RWPE2 (cell line): ENCODE data around the gene CTNND1.

ENCODE experiments used
- ATAC-seq: fragments of 200-7000 bp; cut with Tn5 transposase; 3 replicates; pipeline ENCODE4 v1.9.1; 2021; ENCODE audit warnings: low read depth
- DNase-seq: peaks from one replicate; pipeline ENCODE4 v3.0.0-alpha.2; 2020; ENCODE audit warnings: low spot score
- H3K27ac ChIP-seq: fragments of 450-650 bp; 2 replicates; pipeline ENCODE4 v1.5.1; 2017; ENCODE audit warnings: mild to moderate bottlenecking; ENCODE audit not compliant: poor library complexity, severe bottlenecking
- H3K27me3 ChIP-seq: fragments of 250-450 bp; sonication (Bioruptor Pico); 2 replicates; pipeline ENCODE4 v1.5.1; 2021; ENCODE audit warnings: mild to moderate bottlenecking, moderate library complexity; ENCODE audit not compliant: insufficient read depth, poor library complexity, severe bottlenecking
- H3K36me3 ChIP-seq: fragments of 250-450 bp; sonication (Bioruptor Pico); 2 replicates; pipeline ENCODE4 v1.5.1; 2020; ENCODE audit warnings: low read depth, mild to moderate bottlenecking, moderate library complexity
- H3K4me1 ChIP-seq: fragments of 250-450 bp; sonication (Bioruptor Pico); 2 replicates; pipeline ENCODE4 v1.5.1; 2021; ENCODE audit warnings: mild to moderate bottlenecking, moderate library complexity; ENCODE audit not compliant: insufficient read depth, poor library complexity, severe bottlenecking
- H3K4me3 ChIP-seq: fragments of 250-450 bp; sonication (Bioruptor Pico); 2 replicates; pipeline ENCODE4 v1.5.1; 2021; ENCODE audit warnings: mild to moderate bottlenecking, moderate library complexity; ENCODE audit not compliant: severe bottlenecking
- H3K9me3 ChIP-seq: fragments of 250-450 bp; sonication (Bioruptor Pico); 2 replicates; pipeline ENCODE4 v1.5.1; 2021; ENCODE audit warnings: mild to moderate bottlenecking, moderate library complexity; ENCODE audit not compliant: severe bottlenecking
- TF ChIP-seq, protein P1 (sequence below): fragments of 450-650 bp; IDR thresholded peaks from one replicate; pipeline ENCODE4 v1.5.1; 2017; ENCODE audit warnings: mild to moderate bottlenecking, moderate library complexity; ENCODE audit not compliant: poor library complexity, severe bottlenecking

The CTNND1 gene

DNA sequence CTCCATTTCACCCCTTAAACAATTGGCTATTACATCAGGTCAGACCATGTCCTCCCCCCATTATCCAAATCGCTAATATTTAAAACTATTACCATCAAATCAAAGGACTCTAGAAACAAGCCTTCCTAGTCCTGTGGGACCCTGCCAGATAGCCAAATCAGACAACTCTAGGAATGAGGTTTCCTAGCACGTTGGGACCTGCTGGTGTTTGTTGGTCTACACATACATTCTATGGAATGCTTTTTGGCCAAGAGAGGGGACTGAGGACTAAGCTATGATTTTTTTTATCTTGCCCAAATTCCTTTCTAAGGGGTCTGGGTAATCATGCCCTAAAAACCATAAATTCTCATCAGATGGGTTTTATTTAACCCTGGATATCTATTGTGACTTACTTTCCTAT, 34.4 kb upstream of the CTNND1 start:
- ATAC-seq: peak; percentile 70

DNA sequence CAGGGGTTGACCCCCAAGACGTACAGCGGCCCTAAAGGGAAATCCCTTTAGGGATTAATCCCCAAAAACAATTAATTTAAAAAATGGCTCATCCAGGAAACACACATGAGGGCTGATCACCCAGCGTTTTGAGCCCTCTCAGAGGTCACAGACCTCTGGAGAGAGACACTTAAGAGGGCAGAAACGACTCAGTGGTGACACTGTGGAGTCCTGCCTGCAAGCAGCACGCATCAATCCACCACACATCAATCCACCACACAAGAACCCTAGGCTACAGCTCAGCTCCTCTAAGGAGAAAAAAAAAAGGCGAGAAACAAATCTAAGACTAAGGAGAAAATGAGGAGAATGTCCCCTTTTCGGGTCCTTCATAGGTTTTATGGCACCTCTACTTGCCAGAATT, 32.8 kb upstream of the CTNND1 start:
- H3K4me3 ChIP-seq: no peak overlapping the region
- H3K4me1 ChIP-seq: peaks cover 27% of the 10 kb centered on the region
- H3K36me3 ChIP-seq: peaks cover 11% of the 10 kb centered on the region
- TF ChIP-seq, protein P1, sequence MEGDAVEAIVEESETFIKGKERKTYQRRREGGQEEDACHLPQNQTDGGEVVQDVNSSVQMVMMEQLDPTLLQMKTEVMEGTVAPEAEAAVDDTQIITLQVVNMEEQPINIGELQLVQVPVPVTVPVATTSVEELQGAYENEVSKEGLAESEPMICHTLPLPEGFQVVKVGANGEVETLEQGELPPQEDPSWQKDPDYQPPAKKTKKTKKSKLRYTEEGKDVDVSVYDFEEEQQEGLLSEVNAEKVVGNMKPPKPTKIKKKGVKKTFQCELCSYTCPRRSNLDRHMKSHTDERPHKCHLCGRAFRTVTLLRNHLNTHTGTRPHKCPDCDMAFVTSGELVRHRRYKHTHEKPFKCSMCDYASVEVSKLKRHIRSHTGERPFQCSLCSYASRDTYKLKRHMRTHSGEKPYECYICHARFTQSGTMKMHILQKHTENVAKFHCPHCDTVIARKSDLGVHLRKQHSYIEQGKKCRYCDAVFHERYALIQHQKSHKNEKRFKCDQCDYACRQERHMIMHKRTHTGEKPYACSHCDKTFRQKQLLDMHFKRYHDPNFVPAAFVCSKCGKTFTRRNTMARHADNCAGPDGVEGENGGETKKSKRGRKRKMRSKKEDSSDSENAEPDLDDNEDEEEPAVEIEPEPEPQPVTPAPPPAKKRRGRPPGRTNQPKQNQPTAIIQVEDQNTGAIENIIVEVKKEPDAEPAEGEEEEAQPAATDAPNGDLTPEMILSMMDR: no peak
- DNase-seq: no peak
- H3K9me3 ChIP-seq: no peaks in the 10 kb centered on the region
- no peaks in the 10 kb centered on the region for H3K27me3 ChIP-seq
- H3K27ac ChIP-seq: no peak overlapping the region
- no peak for ATAC-seq

More for the DNA sequence above, 34.4 kb upstream of the CTNND1 start:
- Histone ChIP-seq H3K4me1 (peaks cover 14% of the 10 kb centered on the region), H3K27me3 (no peaks in the 10 kb centered on the region), H3K9me3 (no peaks in the 10 kb centered on the region), H3K4me3 (no peak overlapping the region), H3K36me3 (peaks cover 15% of the 10 kb centered on the region), H3K27ac (peak overlapping the region; percentile 19)
- no peak for DNase-seq
- TF ChIP-seq, protein P1: no peak

DNA sequence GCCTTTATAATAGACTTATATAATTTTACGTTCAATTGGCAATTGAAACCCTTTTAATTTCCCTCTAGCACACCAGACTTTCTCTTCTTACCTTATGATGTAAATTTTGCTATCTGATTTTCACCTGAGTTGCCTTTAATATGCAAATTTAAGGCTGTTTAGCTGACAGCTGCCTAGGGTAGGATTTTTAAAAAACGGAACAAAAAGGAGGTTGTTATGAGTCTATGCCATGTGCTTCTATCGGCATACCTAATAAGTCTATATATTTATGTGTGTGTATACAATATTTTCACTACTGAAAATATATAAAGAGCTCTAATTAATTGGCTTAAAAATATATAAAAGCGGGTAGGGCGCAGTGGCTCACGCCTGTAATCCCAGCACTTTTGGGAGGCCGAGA, 32.1 kb upstream of the CTNND1 start:
- TF ChIP-seq, protein P1: no peak
- no peak for ATAC-seq
- H3K27ac ChIP-seq: no peak overlapping the region

DNA sequence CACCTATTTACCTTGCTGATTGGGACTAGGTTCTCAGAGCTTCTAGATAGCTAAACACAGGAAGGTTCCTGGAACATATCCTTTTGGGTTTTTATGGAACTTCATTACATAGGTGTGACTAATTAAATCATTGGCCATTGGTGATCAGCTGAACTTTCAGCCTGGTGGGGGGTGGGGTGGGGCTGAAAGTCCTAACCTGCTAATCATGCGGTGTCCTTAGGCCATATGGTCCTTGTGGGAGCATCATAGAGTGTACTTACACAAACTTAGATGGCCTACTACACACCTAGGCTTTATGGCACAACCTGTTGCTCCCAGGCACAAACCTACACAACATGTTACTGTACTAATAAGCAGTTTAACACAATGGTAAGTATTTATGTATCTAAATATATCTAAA, 28.9 kb upstream of the CTNND1 start:
- Histone ChIP-seq H3K9me3 (no peaks in the 10 kb centered on the region), H3K27me3 (no peaks in the 10 kb centered on the region), H3K27ac (peak overlapping the region; percentile 53), H3K4me3 (no peak overlapping the region), H3K4me1 (peaks cover 21% of the 10 kb centered on the region), H3K36me3 (peaks cover 24% of the 10 kb centered on the region)
- TF ChIP-seq, protein P1: no peak
- DNase-seq (no peak), ATAC-seq (no peak)

More for the DNA sequence above, 32.1 kb upstream of the CTNND1 start:
- Histone ChIP-seq H3K36me3 (peaks cover 16% of the 10 kb centered on the region), H3K4me1 (peaks cover 27% of the 10 kb centered on the region), H3K27me3 (no peaks in the 10 kb centered on the region), H3K4me3 (no peak overlapping the region), H3K9me3 (no peaks in the 10 kb centered on the region)
- no peak for DNase-seq

DNA sequence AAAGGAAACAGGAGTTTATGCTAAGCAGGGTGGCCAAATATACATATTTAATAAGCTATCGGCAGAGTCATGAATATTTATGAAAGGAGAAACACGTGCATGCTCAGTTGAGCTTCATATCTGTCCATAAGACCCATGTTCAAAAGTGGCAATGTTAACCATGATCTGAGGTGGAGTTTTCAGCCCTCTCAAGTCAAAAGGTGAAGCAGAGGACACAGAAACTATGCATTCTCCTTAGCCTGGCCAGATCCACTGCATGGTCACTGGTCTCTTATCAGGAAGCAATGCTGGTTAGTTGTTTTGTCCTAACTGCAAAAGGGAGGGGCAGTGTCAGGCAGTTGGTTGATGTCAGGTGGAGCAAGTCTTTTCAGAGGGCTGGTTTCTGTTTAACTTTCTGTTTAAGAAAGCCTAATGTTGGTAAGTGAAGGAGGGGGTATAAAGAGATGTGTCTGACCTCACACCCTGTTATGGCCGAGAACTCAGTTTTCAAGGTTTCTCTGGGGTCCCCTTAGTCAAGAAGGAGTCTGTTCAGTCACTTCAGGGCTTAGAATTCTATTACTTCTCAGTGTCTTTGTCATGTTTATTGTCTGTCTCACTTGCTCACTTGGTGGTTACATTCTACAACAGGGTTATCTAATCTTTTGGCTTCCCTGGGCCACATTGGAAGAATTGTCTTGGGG, 25.8 kb upstream of the CTNND1 start:
- Histone ChIP-seq H3K4me1 (peaks cover 21% of the 10 kb centered on the region), H3K27ac (no peak overlapping the region), H3K4me3 (no peak overlapping the region), H3K9me3 (no peaks in the 10 kb centered on the region), H3K36me3 (peaks cover 44% of the 10 kb centered on the region), H3K27me3 (no peaks in the 10 kb centered on the region)
- ATAC-seq: no peak
- TF ChIP-seq, protein P1: no peak
- DNase-seq: no peak
